PFSK-1 (cell line): ENCODE results near the gene RAB3GAP2.

Experiments used
- FOXP2 ChIP-seq: optimal IDR thresholded peaks from 2 replicates; pipeline ENCODE3; 2011; ENCODE audit warnings: borderline replicate concordance, control low read depth, inconsistent platforms; ENCODE audit not compliant: insufficient read depth; ENCODE audit errors: extremely low read length, extremely low read depth
- POLR2AphosphoS5 ChIP-seq: IDR thresholded peaks from 2 replicates; pipeline ENCODE4 v1.6.1; 2012; ENCODE audit warnings: low read depth, mild to moderate bottlenecking, control low read depth, low read length, moderate library complexity
- REST ChIP-seq, 2 experiments: IDR thresholded peaks; 2 replicates each; pipeline versions ENCODE4 v1.6.1 to v1.8.0; 2011 to 2012; ENCODE audit warnings: low read depth in 2 of 2, low read length in 2 of 2, control low read depth in 1 of 2, inconsistent platforms in 1 of 2, mild to moderate bottlenecking in 1 of 2, moderate library complexity in 1 of 2; ENCODE audit not compliant: insufficient read depth in 1 of 2
- SIN3A ChIP-seq: IDR thresholded peaks from 2 replicates; pipeline ENCODE4 v1.6.1; 2012; ENCODE audit warnings: mild to moderate bottlenecking, low read length, moderate library complexity, borderline replicate concordance; ENCODE audit not compliant: insufficient read depth
- TAF1 ChIP-seq: IDR thresholded peaks from 2 replicates; pipeline ENCODE4 v1.6.1; 2012; ENCODE audit warnings: low read length, control low read depth, borderline replicate concordance; ENCODE audit not compliant: insufficient read depth

RAB3GAP2 gene

GRCh38 chr1:220249522-220249921 is 22.7 kb downstream of the RAB3GAP2 start:
- no peak for TF ChIP-seq FOXP2
- no peak for TF ChIP-seq POLR2AphosphoS5
- no peak for TF ChIP-seq SIN3A
- TF ChIP-seq TAF1: no peak
- TF ChIP-seq REST (IDR thresholded peaks at IDR 0.05; ENCODE audit: insufficient read depth in 1 of 2, low read depth in 2 of 2, low read length in 2 of 2): no peak

- TF ChIP-seq TAF1 (no peak), FOXP2 (no peak), REST (IDR thresholded peaks at IDR 0.05; ENCODE audit: insufficient read depth in 1 of 2, low read depth in 2 of 2, low read length in 2 of 2) (no peak), POLR2AphosphoS5 (no peak), SIN3A (no peak)
Measured at GRCh38 chr1:220243947-220244346, 28.3 kb downstream of the RAB3GAP2 start.

- TF ChIP-seq SIN3A: no peak
- no peak for TF ChIP-seq REST (IDR thresholded peaks at IDR 0.05; ENCODE audit: insufficient read depth in 1 of 2, low read depth in 2 of 2, low read length in 2 of 2)
- TF ChIP-seq TAF1: no peak
- no peak for TF ChIP-seq POLR2AphosphoS5
- no peak for TF ChIP-seq FOXP2
Measured at GRCh38 chr1:220241072-220241663, 31.1 kb downstream of the RAB3GAP2 start.

GRCh38 chr1:220239966-220240365 is 32.3 kb downstream of the RAB3GAP2 start:
- no peak for TF ChIP-seq TAF1
- TF ChIP-seq SIN3A: no peak
- TF ChIP-seq REST (IDR thresholded peaks at IDR 0.05; ENCODE audit: insufficient read depth in 1 of 2, low read depth in 2 of 2, low read length in 2 of 2): no peak
- TF ChIP-seq POLR2AphosphoS5: no peak

- no peak for TF ChIP-seq REST (IDR thresholded peaks at IDR 0.05; ENCODE audit: insufficient read depth in 1 of 2, low read depth in 2 of 2, low read length in 2 of 2)
- TF ChIP-seq SIN3A: no peak
- no peak for TF ChIP-seq FOXP2
- no peak for TF ChIP-seq TAF1
- TF ChIP-seq POLR2AphosphoS5: no peak
Measured at GRCh38 chr1:220239213-220239612, 33.0 kb downstream of the RAB3GAP2 start.
